HG02623 (cell line): Measurements from ENCODE around the gene RETSAT.
"Not testable (repeated sequence)": the region's sequence is repeated elsewhere in the genome, so short reads cannot be mapped to it uniquely, and the experiment has no call there.

Source experiments
- ATAC-seq: cut with Tn5 transposase; IDR thresholded peaks from one replicate; pipeline ENCODE4 v1.9.1; 2021; ENCODE audit warnings: moderate library complexity; ENCODE audit not compliant: unreplicated experiment

Gene RETSAT

DNA sequence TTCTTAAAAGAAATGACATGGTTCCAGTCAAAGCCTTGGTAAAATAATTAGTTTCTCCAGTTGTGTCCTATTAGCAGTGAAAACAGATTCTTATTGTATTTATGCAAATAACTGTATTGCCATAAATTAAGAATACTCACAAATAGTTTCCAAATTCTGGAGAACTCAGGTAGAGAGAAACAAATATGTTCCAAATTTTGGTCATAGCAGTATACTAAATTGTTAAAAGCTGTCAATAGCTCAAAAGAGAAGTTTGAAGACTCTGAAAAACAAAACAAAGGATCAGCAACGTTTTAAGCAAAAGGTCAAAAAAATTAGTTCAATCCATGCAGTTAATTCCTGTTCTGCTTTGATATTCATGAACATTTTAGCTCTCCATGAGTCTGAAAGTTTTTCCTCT, 25.7 kb upstream of the RETSAT start:
- no peak for ATAC-seq

DNA sequence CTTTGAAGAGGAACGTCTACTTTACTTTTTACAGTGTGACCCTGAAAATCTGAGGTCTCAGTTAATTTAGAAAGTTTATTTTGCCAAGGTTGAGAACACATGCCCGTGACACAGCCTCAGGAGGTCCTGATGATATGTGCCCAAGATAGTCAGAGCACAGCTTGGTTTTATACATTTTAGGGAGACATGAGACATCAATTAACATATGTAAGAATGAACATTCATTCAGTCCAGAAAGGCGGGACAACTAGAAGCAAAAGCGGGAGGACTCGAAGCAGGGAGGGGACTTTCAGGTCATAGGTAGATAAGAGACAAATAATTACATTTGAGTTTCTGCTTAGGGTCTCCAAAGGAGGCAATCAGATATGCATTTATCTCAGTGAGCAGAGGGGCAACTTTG, 23.9 kb upstream of the RETSAT start:
- no peak for ATAC-seq

- no peak for ATAC-seq
Measured at GRCh38 chr2:85377083-85377482, 22.8 kb upstream of the RETSAT start.

DNA sequence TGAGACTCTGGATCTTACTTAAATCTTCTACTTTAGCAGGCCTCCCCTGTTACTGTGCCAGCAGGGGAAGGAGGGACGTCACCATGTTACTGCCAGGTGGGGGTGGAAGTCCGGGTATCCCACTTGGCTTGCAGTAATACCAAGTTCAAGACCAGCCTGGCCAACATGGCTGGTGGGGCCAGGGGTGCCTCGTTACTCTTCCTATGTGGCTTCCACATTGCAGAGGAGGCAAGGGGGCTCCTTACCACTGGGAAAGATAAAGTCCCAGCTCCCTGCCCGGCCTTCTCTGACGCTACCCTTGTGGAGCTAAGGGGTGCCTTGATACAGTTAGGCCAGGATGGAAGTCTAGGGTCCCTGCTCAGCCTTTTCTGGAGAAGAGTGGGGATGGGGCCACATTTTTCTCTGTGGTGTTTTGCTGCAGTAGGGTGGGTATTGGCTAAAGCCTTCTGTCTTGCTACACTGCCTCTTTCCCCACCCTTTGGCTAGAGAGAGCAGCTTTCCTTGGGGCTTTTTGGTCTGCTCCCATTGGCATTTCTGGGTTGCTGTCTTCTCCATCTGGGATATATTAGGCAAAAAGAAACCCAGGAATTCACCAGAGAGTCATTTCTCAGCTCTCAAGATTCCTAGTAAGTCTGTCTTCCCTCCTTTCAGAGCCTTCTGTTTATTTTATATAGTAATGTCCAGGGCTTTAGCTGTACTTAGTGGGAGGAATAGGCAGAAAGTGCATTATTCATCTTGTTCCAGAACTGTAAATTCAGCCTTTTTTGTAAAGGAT, 22.1 kb upstream of the RETSAT start:
- ATAC-seq, result no peak

- ATAC-seq, result no peak
Measured at GRCh38 chr2:85371045-85371444, 16.7 kb upstream of the RETSAT start.

DNA sequence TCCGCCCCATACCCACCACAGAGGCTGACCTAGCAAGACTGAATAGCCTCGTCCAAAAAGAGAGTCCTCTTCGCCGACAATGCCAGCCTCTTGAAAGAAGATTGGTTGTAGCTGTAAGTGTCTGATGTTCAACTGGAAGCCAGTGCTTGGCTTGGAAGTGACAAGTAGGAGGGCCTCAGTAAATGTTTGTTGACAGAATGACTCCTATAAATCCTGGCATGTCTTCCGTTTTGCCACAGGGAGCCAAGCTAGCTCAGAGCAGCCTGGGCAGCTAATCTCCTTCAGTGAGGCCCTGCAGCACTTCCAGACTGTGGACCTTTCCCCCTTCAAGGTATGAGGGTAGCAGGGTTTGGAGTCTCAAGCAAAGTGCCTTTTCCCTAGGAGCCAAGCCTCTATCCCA, 15.2 kb upstream of the RETSAT start:
- ATAC-seq, result no peak

DNA sequence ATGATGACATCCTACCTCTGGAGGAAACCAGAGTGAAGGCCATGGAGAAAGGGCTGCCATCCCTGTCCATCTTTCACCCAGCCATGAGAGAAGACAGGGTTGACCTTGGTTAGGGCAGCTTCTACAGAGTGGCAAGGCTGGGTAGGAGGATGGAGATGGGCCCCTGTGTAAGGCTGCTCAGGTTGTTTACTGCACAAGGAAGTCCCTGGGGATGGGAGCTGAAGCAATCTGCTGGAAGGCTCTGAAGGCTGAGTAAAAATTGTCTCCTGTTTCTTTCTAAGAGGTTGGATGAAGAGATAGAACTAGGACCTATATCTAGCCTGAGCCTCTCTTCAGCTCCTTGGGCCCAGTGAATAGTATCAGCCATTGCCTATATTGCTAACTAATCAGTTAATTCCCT, 14.6 kb upstream of the RETSAT start:
- no peak for ATAC-seq

GRCh38 chr2:85367180-85367579, 12.9 kb upstream of the RETSAT start:
- no peak for ATAC-seq

GRCh38 chr2:85362653-85363387, 8.5 kb upstream of the RETSAT start:
- not testable (repeated sequence) for ATAC-seq

GRCh38 chr2:85357736-85358135, 3.4 kb upstream of the RETSAT start:
- no peak for ATAC-seq

- no peak for ATAC-seq
Measured at GRCh38 chr2:85356186-85356585, 1.9 kb upstream of the RETSAT start.

DNA sequence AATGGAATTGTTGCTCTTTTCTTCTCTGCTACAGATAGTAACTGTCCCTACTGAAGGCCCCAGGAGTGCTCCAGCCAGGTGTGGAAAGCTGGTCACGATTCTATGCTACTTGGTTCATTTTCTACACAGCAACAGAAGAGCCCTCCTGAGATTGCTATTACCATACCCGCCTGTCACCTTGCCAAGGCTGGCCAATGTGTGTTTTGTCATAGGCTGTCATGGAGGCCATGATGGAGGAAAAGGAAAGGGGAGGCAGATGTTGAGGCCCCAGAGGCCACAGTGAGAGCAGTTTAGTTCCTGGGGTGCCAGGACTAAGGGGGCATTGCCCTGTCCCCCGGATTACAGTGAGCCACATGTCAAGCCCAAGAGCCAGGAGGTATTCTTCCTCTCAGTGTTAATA, 1.2 kb upstream of the RETSAT start:
- no peak for ATAC-seq

DNA sequence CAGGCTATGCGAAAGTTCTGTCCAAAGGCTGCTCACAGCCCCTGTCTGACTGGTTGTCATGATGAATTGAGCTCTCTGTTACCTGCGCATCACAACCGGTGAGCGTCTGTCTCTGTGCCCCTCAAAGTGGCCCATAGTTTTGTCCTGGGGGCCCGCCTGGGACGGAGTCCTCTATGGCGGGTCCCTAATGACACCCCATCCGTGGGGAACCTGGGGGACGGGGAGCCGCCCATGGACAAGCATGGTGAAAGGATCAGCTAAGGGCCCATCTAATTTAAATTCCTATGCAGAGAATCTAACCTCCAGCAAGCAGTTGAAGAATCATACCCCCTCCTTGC, 714 bp upstream of the RETSAT start:
- ATAC-seq, result peak; percentile 3

DNA sequence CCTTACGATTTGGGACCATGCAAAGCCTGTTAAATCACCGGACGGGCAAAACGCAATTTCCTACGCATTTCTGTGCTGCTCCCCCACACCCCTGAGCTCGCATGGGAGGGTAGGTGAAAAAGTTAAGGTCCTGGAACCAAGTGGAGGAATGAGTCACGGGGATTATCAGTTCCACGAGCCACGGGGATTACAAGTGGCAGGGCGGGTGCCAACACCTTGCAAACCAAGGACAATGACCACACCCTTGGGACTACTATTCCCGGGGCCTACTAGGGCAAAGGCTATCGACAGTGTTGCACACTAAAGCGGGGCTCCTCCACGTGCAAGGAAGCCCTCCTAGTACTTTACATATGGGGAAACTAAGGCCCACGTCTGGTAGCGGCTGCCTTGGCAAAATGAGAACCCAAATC, 447 bp downstream of the RETSAT start:
- ATAC-seq, result no peak

DNA sequence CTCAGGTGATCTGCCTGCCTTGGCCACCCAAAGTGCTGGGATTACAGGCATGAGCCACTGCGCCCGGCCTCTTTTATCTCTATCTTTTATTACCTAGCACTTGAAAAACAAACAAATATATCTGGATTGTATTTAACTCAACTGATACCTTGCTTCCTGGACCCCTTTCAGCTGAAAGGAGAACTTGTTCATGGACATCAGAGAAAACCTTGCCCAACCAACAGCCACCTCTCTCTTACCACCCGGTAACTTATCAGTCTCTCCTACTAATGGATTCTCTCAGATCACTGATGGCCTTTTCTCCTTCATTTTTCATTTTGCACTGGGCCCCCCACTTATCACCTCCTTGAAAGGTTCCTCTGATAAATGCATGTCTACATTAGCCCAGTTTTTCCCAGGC, 6.7 kb downstream of the RETSAT start:
- ATAC-seq, result no peak

DNA sequence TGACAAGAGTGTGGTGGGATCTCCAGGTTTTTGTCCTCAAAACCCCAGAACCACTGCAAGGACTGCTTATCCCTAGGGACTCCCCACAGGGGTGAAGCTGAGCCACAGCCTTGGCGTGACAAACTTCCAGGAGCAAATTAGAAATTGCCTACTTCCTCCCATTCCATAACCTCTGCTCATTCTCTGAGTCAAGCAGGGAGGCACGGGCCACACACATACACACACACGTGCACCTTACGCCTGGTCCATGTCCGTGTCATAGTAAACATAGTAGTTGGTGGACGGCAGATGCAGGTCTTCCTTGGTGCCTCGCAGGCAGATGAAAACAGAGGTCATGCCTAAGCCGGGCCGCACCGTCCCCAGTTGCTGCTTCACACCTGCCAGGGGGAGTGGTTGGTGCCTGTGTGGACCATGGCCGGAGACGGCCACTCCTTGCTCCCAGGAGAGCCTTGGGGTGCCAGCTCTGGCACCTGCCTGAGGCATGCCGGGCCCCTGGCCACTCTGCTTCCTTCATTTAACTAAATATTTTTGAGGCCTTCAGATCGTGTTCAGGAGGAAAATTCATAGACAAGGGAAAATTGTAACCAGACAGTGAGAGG, 9.9 kb downstream of the RETSAT start:
- ATAC-seq, result no peak

DNA sequence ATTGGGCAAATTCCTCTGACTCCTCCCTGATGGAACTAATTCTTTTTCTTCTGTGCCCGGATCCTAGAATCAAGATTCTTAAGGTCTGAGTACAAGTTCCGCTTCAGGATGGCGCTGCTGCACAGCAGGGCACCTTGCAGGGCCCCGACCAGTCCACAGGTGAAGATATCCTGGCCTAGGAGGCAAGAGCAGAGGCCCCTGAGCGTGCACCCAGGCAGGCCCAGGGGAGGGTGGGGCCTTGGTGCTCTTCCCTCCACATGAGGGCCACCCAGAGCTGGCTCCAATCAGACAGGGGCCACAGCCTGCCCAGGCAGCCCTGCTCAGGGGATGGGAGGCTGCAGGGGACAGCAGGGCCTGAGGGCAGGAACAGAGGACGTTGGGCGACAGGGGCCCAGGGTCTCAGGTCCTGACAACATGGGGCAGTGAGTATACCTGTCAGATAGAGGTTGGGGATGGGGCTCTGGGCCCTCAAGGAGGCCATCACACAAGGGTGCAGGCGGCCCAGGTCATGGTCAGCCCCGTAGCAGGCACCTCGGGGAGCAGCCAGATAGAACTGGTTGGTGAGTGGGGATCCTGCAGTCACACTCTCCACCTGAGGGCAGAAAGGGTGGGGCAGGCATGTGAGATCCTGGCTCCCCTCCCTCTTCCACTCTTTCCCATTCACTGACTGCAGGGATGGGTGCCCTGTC, 11.0 kb downstream of the RETSAT start:
- not testable (repeated sequence) for ATAC-seq

GRCh38 chr2:85342156-85342555, 12.2 kb downstream of the RETSAT start:
- no peak for ATAC-seq

DNA sequence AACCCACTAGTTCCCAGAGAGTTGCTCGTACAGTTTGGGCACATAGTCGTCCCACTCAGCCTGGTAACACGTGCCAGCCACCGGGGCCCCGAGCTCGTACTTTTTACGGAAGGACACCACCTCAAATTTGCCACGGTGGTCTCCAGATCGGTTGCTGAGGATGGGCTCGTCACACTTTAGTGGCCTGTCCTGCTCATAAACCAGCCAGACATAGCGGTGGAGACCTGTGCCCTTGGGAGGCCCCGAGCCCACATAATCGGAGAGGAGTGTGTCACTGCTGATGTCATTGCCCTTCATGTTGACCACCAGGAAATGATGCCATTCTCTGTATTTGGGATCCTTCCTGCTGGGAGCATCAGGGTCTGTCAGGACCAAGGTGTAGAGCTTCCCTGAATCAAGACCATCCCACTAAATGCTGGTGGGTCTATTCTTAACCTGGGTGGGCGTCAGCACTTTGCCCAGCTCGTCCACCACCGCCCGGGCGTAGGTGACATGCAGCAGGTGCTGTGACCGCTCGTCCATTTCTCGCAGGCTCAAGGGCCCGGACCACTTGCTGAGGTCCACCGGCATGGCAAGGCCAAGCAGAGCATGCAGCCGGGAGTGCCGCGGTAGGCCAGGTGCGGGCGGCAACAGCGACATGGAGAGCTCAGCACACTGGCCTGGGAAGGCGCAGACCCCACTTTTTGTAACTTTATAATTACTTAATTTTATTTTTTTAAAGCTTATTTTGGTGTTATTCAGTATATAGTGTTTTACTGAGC, 12.9 kb downstream of the RETSAT start:
- no peak for ATAC-seq

- ATAC-seq, result no peak
Measured at GRCh38 chr2:85340034-85340892, 14.1 kb downstream of the RETSAT start.
